IPS DF 19.7 (cell line): ENCODE results near the gene CNPY2.
"Not testable (repeated sequence)": the region's sequence is repeated elsewhere in the genome, so short reads cannot be mapped to it uniquely, and the experiment has no call there.

Experiments
- DNase-seq: peaks from one replicate; pipeline ENCODE4 v3.0.0-alpha.2; 2013; ENCODE audit warnings: low read depth, low spot score

The CNPY2 gene

GRCh38 chr12:56298828-56299227, 17.0 kb downstream of the CNPY2 start:
- DNase-seq, result no peak

DNA sequence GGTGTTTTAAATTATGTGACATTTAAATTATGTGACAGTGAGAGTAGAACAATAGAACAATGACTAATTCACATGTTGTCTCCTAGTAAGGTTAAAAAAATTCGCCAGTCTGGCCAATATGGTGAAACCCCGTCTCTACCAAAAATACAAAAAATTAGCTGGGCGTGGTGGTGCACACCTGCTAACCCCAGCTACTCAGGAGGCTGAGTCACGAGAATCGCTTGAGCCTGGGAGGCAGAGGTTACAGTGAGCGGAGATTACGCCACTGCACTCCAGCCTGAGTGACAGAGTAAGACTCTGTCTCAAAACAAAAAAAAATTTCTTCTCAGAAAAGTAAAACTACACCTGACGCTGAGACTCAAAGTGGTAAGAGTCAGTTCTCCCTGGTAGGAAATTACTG, 18.4 kb downstream of the CNPY2 start:
- DNase-seq, result no peak

DNA sequence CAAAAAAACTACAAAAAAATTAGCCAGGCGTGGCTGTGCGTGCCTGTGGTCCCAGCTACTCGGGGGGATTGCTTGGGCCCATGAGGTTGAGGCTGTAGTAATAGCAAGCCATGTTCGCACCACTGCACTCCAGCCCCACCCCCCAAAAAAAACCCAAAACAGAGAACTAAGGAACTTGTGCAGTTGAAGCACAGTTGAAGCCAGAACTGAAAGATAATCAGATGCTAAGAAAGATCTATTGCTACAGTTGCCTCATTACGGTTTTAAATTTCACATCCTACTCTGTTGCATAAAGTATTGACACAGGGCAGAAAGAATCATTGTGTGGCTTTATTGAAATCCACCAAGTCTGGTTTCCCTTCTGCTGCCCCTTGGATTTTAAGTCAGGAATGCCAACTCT, 19.5 kb downstream of the CNPY2 start:
- no peak for DNase-seq

DNA sequence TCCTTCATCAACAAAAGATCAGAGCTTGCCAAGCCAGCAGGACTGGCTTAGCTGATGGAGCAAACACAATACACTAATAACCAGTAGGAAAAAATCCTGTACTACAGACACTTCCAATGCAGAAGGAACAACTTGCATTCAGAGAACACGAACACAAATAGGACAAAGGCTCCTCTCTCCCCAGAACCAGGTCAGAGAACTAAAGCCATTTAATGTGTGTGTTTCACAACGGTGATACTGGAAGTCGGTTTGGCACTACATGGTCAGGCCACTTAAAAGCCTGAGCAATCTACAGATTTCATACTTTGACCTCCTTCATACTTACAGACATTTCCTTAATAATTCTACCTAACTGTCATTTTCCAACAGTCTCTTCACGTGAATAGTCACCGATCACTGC, 22.0 kb downstream of the CNPY2 start:
- DNase-seq, result no peak

GRCh38 chr12:56288705-56289387, 26.9 kb downstream of the CNPY2 start:
- DNase-seq, result no peak

DNA sequence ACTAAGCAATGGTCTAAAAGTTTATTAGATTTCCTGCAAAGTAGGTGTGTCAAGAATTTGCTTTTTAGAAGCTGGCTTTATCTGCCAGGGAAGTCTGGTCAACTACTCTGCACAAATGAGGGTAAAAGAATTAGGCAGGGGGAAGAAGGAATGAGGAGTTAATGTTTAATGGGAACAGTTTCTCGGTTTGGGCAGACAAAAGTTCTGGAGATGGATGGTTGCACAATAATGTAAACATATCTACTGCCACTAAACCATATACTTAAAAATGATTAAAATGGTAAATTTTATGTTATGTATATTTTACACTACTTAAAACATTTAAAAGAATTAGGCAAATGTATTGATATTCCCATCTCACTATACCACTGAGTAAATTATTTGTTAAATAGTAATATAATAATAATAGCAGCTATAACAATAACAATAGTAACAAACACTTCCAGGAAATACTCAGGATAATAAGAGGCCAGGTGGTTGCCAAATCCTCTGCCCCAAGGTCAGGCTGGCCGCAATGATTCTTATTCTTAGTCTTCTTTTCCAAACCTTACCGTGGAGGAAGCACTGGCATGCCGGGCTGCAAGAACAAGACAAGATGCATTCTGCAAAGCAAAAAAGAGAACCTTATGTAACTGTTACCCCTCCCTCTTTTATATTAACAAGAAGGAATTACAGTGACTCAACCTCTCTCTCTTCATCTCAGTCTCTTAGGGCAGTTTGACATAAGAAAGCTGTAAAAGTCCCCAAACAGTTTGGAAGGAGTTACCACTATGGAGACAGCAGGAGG, 29.6 kb downstream of the CNPY2 start:
- DNase-seq, result no peak

- DNase-seq, result not testable (repeated sequence)
Observed at GRCh38 chr12:56284263-56284662, 31.5 kb downstream of the CNPY2 start.

DNA sequence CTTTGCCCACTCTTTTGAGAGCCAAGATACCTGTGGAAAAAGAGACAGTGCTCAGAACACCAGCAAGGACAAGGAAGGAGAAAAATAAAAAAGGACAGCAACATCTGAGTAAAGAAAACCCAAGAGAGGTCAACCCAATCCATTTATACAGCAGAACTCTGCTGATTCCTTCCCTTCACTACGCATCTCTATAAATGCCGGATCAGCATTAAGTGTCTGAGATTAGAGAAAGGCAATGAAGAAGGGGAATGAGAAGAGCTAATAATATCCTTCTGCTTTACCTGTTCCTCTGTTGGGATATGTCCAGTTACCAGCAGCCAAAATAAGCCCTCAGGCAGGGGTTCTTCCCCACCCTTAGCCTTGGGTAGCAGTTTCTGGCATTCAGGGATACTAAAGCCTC, 33.2 kb downstream of the CNPY2 start:
- DNase-seq, result no peak

DNA sequence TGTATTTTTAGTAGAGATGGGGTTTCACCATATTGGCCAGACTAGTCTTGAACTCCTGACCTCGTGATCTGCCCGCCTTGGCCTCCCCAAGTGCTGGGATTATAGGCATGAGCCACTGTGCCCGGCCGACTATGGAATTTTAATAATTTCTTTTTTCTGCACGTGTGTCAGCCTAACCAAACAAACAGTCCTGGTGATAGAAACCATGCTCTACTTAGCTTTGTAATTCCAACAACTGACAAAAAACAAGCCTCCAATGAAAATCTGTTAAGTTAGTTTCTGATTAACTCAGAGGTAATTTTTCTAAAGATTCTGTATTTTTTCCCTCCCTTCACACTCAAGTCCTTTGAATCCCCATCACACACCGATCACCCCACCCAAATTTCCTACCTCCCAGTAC, 33.8 kb downstream of the CNPY2 start:
- no peak for DNase-seq

- DNase-seq, result no peak
Observed at GRCh38 chr12:56280849-56281248, 34.9 kb downstream of the CNPY2 start.

DNA sequence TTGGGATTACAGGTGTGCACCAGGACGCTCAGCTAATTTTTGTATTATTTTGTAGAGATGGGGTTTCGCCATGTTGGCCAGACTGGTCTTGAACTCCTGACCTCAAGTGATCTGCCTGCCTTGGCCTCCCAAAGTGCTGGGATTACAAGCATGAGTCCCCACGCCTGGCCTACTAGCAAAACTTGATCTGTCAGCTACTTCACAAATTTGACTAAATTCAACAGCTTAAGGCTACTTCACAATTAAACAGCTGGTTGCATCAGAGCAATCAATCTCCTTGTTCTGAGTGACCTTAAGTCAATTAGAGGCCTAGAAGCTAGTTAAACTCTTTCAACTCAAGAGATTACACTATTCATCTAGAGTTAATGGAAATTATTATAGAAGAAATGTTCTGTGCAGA, 36.9 kb downstream of the CNPY2 start:
- DNase-seq, result no peak

DNA sequence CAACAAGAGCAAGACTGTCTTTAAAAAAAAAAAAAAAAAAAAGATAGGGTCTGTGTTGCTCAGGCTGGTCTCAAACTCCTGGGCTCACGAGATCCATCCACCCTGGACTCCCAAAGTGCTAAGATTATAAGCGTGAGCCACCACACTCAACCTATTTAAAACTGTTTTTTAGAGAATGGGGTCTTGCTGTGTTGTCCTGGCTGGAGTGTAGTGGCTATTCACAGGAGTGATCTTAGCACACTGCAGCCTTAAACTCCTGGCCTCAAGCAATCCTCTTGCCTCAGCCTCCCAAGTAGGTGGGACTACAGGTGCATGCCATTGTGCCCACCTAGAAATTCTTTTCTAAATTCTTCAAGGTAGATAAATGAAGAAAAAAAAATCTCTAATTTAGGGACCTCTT, 41.5 kb downstream of the CNPY2 start:
- no peak for DNase-seq

GRCh38 chr12:56272468-56272867, 43.3 kb downstream of the CNPY2 start:
- not testable (repeated sequence) for DNase-seq

- DNase-seq, result no peak
Observed at GRCh38 chr12:56271031-56271430, 44.8 kb downstream of the CNPY2 start.

GRCh38 chr12:56267443-56268071, 48.2 kb downstream of the CNPY2 start:
- DNase-seq, result no peak

DNA sequence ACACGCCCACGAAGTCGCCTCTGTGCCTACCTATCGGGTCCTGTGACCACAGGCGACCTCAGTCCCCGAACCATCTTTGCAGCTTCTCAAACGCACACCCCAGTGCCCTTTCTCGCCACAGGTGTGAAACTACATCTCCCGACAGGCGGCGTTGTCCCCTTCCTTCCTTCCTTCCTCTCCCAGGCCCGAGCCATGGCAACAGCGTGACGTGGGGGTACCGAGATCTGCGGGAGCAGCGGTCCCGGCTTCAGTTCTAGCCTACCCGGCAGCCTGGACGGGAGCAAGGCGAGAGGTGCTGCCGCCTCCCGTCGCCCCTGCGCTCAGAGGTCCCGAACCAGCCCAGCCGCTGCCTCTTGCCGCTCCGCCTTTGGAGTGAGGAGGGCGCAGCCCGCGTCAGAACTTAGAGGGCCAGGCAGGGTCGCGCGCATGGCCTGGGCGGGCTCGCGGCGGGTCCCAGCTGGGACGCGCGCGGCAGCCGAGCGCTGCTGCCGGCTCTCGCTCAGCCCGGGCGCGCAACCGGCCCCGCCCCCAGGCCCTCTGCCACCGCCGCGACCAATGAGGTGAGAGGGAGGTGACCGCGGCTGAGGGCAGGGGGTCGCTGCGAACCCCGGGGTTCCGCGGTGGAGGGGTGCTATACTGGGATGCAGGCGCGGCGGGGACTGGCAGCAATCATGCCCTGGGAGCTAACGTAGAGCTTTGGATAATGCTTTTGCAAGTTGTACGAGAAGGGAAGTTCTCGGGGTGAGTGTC, 48.9 kb downstream of the CNPY2 start, which contains the start of gene COQ10A:
COQ10A (plus strand) TSS at position 250 of the 750 bp plus-strand sequence; CDS start at position 427, 177 bp downstream.
- peak; percentile 82 for DNase-seq

DNA sequence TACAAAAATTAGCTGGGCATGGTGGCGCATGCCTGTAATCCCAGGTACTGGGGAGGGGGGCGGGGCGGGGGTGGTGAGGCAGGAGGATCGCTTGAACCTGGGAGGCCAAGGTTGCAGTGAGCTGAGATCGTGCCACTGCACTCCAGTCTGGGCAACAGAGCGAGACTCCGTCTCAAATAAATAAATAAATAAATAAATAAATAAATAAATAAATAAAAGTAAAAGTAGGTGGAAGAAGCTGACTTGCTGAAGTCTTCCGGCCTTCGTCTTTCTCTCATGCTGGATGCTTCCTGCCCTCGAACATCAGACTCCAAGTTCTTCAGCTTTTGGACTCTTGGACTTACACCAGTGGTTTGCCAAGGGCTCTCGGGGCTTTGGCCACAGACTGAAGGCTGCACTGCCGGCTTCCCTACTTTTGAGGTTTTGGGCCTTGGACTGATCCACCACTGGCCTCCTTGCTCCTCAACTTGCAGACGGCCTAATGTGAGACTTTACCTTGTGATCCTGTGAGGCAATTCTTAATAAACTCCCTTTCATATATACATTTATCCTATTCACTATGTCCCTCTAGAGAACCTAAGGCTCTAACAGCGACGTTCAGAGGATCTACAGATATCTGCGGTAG, 49.6 kb downstream of the CNPY2 start:
- DNase-seq, result not testable (repeated sequence)

- not testable (repeated sequence) for DNase-seq
Observed at GRCh38 chr12:56262955-56263354, 52.8 kb downstream of the CNPY2 start.

GRCh38 chr12:56261503-56262232, 54.1 kb downstream of the CNPY2 start:
- DNase-seq, result no peak

DNA sequence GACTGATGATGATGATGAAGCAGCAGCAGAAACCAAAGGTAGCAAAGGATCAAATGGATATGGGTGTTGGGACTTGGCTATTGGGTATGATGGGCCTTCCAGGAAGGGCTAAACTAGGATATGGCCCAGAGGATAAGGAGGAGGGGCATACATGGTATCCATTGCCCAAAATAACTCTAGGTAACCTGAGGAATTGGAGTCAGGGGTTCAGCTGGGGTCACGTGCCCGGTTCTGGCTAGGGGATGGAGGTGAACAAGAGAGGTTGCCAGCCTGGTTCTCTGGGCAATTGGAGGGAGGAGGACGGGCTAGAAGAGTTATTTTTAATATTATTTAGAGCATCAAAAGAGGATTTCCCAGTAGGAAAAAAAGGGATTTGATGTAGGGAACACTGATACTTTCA, 54.9 kb downstream of the CNPY2 start:
- DNase-seq, result no peak

- DNase-seq, result no peak
Observed at GRCh38 chr12:56260380-56260779, 55.4 kb downstream of the CNPY2 start.
